ENCODE measurements around the gene BIRC3. TPM values are rescaled to one million over a fixed set of nuclear protein-coding genes. Genes with fewer than 3 reads are reported as not detected.

BIRC3 gene
- total RNA-seq, 4 donors from 2014 or later = 1.7 to 2.5 (median 2.0) TPM

DNA sequence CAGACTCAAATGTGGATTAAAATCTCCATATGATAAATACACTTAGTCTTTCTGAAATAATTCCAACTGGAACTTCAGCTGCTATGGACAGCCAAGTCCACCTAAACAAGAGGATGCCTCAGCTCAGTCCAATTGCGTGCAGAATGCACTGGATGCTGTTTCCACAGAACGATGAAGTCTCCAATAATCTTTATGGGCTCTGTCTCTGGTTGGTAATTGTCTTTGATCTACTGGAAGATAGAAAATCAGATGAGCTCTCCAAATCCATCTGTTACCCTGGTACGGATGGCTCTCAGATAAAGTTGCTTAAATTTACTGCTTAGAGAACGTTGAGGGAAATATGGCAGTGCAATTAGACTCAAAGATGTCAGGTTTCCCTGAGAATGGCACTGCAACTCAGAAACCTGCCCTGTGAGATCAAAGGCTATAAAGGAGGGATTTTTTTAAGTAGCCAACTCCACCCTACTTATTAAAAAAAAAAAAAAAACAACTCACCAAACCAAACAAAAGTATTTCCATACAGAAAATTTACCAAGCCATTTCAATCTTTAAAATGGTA, 859 bp upstream of the BIRC3 start:
- intact Hi-C loops (cut with DNase I; ENCODE audit: low total_unique reads) = no loop called here

DNA sequence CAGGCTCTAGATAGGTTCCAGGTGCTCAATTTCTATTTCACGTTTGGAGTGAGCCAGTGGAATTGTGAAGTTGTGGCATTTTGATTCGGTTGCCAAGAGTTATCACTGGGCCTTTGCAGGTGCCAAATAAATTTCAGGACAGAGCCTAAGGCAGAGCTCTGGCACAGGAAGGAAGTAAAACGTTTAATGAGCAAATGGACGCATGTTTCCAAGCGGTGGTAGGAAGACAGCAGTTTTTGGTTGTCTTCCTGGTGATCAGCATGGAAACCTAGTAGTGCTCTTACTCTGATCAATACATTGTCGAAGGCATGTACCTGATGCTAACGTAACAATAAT, 452 bp downstream of the BIRC3 start:
- in situ Hi-C loops (cut with MboI; ENCODE audit: low sequenced_read_pairs in 4 of 4) = no loop called here
- TF ChIP-seq, protein P1, sequence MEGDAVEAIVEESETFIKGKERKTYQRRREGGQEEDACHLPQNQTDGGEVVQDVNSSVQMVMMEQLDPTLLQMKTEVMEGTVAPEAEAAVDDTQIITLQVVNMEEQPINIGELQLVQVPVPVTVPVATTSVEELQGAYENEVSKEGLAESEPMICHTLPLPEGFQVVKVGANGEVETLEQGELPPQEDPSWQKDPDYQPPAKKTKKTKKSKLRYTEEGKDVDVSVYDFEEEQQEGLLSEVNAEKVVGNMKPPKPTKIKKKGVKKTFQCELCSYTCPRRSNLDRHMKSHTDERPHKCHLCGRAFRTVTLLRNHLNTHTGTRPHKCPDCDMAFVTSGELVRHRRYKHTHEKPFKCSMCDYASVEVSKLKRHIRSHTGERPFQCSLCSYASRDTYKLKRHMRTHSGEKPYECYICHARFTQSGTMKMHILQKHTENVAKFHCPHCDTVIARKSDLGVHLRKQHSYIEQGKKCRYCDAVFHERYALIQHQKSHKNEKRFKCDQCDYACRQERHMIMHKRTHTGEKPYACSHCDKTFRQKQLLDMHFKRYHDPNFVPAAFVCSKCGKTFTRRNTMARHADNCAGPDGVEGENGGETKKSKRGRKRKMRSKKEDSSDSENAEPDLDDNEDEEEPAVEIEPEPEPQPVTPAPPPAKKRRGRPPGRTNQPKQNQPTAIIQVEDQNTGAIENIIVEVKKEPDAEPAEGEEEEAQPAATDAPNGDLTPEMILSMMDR (IDR thresholded peaks at IDR 0.05 in 4 of 5, conservative IDR thresholded peaks at IDR 0.05 in 1 of 5) = no peak
- no peak for TF ChIP-seq POLR2A (IDR thresholded peaks at IDR 0.05)
- no peaks in the 10 kb centered on the region for H3K36me3 ChIP-seq
- peak; percentile 13 to 28 for ATAC-seq
- no peaks in the 10 kb centered on the region for H3K9me3 ChIP-seq
- H3K27me3 ChIP-seq = no peaks in the 10 kb centered on the region
- peak overlapping the region; percentile 51 to 69 (median 62) for H3K4me3 ChIP-seq
- DNase-seq = no peak
- peaks cover 0 to 19% of the 10 kb centered on the region in 2 donors for H3K4me1 ChIP-seq
- intact Hi-C loops (cut with DNase I; ENCODE audit: low total_unique reads) = no loop called here
- H3K27ac ChIP-seq = peak overlapping the region; percentile 71 to 80 (median 76)

More for the DNA sequence above, 859 bp upstream of the BIRC3 start:
- no peaks in the 10 kb centered on the region for H3K36me3 ChIP-seq
- DNase-seq = no peak
- in situ Hi-C loops (cut with MboI; ENCODE audit: low sequenced_read_pairs in 4 of 4) = no loop called here
- TF ChIP-seq, protein P1 (IDR thresholded peaks at IDR 0.05 in 4 of 5, conservative IDR thresholded peaks at IDR 0.05 in 1 of 5) = no peak
- TF ChIP-seq POLR2A (IDR thresholded peaks at IDR 0.05) = no peak
- ATAC-seq = no peak
- no peaks in the 10 kb centered on the region for H3K27me3 ChIP-seq
- peaks cover 0 to 19% of the 10 kb centered on the region in 2 donors for H3K4me1 ChIP-seq
- H3K9me3 ChIP-seq = no peaks in the 10 kb centered on the region
- H3K4me3 ChIP-seq = peak overlapping the region in 2 of 4 donors; percentile 61 to 63
- peak overlapping the region in 3 of 4 donors; percentile 71 to 80 (median 80) for H3K27ac ChIP-seq

DNA sequence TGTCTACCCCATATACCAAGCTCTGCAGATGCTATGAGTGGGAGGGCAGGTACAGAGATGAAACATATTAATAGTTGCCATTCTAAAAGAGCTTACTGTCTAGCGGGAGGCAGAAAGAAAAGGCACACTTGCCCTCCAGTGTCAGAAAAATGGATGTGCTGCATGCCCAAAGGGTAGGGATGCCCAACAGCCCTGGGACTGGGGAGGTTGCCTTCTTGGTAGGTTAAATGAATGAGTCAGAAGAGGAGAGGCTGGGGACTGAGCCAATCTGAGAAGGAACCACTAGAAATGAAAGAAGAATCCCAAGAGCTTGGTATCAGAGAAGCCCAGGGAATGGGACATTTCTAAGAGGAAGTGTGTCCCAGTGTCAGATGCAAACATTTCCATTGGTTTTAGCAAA, 1.2 kb downstream of the BIRC3 start:
- Histone ChIP-seq H3K36me3 (no peaks in the 10 kb centered on the region), H3K4me1 (peaks cover 0 to 19% of the 10 kb centered on the region in 2 donors), H3K4me3 (peak overlapping the region in 2 of 4 donors; percentile 61 to 63), H3K27ac (peak overlapping the region; percentile 32 to 80 (median 72)), H3K9me3 (no peaks in the 10 kb centered on the region), H3K27me3 (no peaks in the 10 kb centered on the region)
- peak in 1 of 2 donors; percentile 8 for ATAC-seq
- in situ Hi-C loops (cut with MboI; ENCODE audit: low sequenced_read_pairs in 4 of 4) (no loop called here), intact Hi-C loops (cut with DNase I; ENCODE audit: low total_unique reads) (no loop called here)
- no peak for DNase-seq
- TF ChIP-seq, protein P1 (IDR thresholded peaks at IDR 0.05 in 4 of 5, conservative IDR thresholded peaks at IDR 0.05 in 1 of 5) = no peak
- TF ChIP-seq POLR2A (IDR thresholded peaks at IDR 0.05) = no peak

DNA sequence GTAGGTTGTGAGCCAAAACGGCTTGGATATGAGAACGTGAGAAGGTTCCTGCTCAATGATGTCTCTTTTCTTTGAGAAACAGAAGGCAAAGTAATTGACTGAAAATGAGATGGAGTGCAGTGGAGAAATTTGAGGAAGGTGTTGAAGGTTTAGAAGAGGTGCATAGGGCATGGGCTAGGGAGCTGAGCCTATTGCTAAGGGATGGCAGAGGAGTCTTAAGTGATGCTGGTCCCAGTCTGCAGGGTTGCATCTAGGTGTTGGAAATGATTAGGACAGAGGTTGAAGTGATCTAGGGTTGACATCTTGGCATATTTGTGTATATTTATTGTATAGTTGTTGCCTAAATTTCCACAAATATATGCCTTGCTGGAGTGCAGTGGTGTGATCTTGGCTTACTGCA, 2.3 kb downstream of the BIRC3 start:
- TF ChIP-seq, protein P1 (IDR thresholded peaks at IDR 0.05 in 4 of 5, conservative IDR thresholded peaks at IDR 0.05 in 1 of 5) = no peak
- no peak for TF ChIP-seq POLR2A (IDR thresholded peaks at IDR 0.05)
- no peak overlapping the region for H3K4me3 ChIP-seq
- ATAC-seq (no peak), DNase-seq (no peak)
- intact Hi-C loops (cut with DNase I; ENCODE audit: low total_unique reads) (no loop called here), in situ Hi-C loops (cut with MboI; ENCODE audit: low sequenced_read_pairs in 4 of 4) (no loop called here)
- H3K9me3 ChIP-seq = no peaks in the 10 kb centered on the region
- no peaks in the 10 kb centered on the region for H3K36me3 ChIP-seq
- H3K4me1 ChIP-seq = peaks cover 0 to 19% of the 10 kb centered on the region in 2 donors
- no peaks in the 10 kb centered on the region for H3K27me3 ChIP-seq
- no peak overlapping the region for H3K27ac ChIP-seq

DNA sequence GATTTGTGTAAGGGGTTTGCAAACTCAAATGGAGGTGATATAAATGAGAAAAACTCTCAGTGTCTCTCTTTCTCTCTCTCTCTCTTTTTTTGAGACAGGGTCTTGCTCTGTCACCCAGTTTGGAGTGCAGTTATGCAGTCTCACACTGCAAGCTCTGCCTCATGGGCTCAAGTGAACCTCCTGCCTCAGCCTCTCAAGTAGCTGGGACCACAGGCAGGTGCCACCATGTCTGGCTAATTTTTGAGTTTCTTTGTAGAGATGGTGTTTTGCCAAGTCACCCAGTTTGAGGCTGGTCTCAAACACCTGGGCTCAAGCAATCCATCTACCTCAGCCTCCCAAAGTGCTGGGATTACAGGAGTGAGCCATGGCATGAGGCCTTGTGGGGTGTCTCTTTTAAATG, 2.9 kb downstream of the BIRC3 start:
- in situ Hi-C loops (cut with MboI; ENCODE audit: low sequenced_read_pairs in 4 of 4) (no loop called here), intact Hi-C loops (cut with DNase I; ENCODE audit: low total_unique reads) (no loop called here)
- Histone ChIP-seq H3K4me1 (peaks cover 0 to 19% of the 10 kb centered on the region in 2 donors), H3K27me3 (no peaks in the 10 kb centered on the region), H3K4me3 (no peak overlapping the region), H3K27ac (peak overlapping the region in 2 of 4 donors; percentile 40 to 51), H3K36me3 (no peaks in the 10 kb centered on the region), H3K9me3 (no peaks in the 10 kb centered on the region)
- ATAC-seq = no peak
- no peak for TF ChIP-seq POLR2A (IDR thresholded peaks at IDR 0.05)
- TF ChIP-seq, protein P1 (IDR thresholded peaks at IDR 0.05 in 4 of 5, conservative IDR thresholded peaks at IDR 0.05 in 1 of 5) = no peak
- no peak for DNase-seq
